SU-DHL-6 (cell line): ENCODE data around the gene TRAPPC2.

ENCODE experiments used
- H2AFZ ChIP-seq: fragments of 200-600 bp; sonication (generic); 2 replicates; pipeline ENCODE4 v1.6.1; 2014; ENCODE audit warnings: low read depth, mild to moderate bottlenecking, moderate library complexity, mixed read lengths, antibody characterized with exemption, low read length; ENCODE audit not compliant: severe bottlenecking
- H3F3A ChIP-seq: fragments of 200-600 bp; shearing (Covaris generic); 2 replicates; pipeline ENCODE4 v1.6.0; 2016; ENCODE audit warnings: antibody characterized with exemption, mild to moderate bottlenecking; ENCODE audit not compliant: insufficient read depth
- H3K27ac ChIP-seq: fragments of 200-600 bp; sonication (generic); 2 replicates; pipeline ENCODE4 v1.5.1; 2016; ENCODE audit warnings: low read depth, mild to moderate bottlenecking, low read length, moderate library complexity, mixed read lengths
- H3K27me3 ChIP-seq: fragments of 200-600 bp; sonication (generic), shearing (Covaris generic); 2 replicates; pipeline ENCODE4 v1.6.0; 2014; ENCODE audit warnings: mild to moderate bottlenecking, low read length
- H3K36me3 ChIP-seq: fragments of 200-600 bp; sonication (generic); 2 replicates; pipeline ENCODE4 v1.6.1; 2014; ENCODE audit warnings: mild to moderate bottlenecking, low read length, mixed read lengths
- H3K4me2 ChIP-seq: fragments of 300-600, 200-600 bp; shearing (Covaris generic), sonication (generic); 2 replicates; pipeline ENCODE4 v1.6.0; 2014; ENCODE audit warnings: low read length, low read depth, mild to moderate bottlenecking; ENCODE audit not compliant: poor library complexity, severe bottlenecking
- H3K4me3 ChIP-seq: fragments of 200-600 bp; sonication (generic); 2 replicates; pipeline ENCODE4 v1.5.1; 2014; ENCODE audit warnings: antibody characterized with exemption, low read length, mild to moderate bottlenecking, mixed read lengths; ENCODE audit not compliant: insufficient read depth, poor library complexity, severe bottlenecking
- H3K79me2 ChIP-seq: fragments of 200-600 bp; sonication (generic); 2 replicates; pipeline ENCODE4 v1.6.1; 2014; ENCODE audit warnings: mild to moderate bottlenecking, low read length, moderate library complexity; ENCODE audit not compliant: insufficient read depth
- H3K9ac ChIP-seq: fragments of 200-600 bp; sonication (generic); 2 replicates; pipeline ENCODE4 v1.7.0; 2014; ENCODE audit warnings: mild to moderate bottlenecking, low read length
- H3K9me2 ChIP-seq: fragments of 200-600 bp; sonication (generic); replicated peaks from 2 replicates; pipeline ENCODE4 v1.6.1; 2014; ENCODE audit warnings: low read length; ENCODE audit not compliant: insufficient read depth
- H3K9me3 ChIP-seq: fragments of 200-600 bp; sonication (generic); 2 replicates; pipeline ENCODE4 v1.6.1; 2014; ENCODE audit warnings: low read length, mixed read lengths; ENCODE audit not compliant: insufficient read depth
- H4K20me1 ChIP-seq: fragments of 200-600 bp; sonication (generic); 2 replicates; pipeline ENCODE4 v1.6.1; 2014; ENCODE audit warnings: low read depth, mild to moderate bottlenecking, antibody characterized with exemption, low read length, moderate library complexity, mixed read lengths
- CTCF ChIP-seq: fragments of 200-600 bp; sonication (generic); IDR thresholded peaks from one replicate; pipeline ENCODE4 v1.5.1; 2017; ENCODE audit warnings: antibody characterized with exemption, mild to moderate bottlenecking, low read length, moderate library complexity; ENCODE audit not compliant: insufficient read depth, poor library complexity, severe bottlenecking
- EZH2phosphoT487 ChIP-seq: fragments of 200-600 bp; sonication (generic), shearing (Covaris generic); conservative IDR thresholded peaks from 2 replicates; pipeline ENCODE4 v1.6.1; 2018; ENCODE audit warnings: mild to moderate bottlenecking, antibody characterized with exemption, low read length, moderate library complexity, mixed read lengths

TRAPPC2 gene

GRCh38 chrX:13770013-13770535, 35.7 kb upstream of the TRAPPC2 start:
- Histone ChIP-seq H3K4me2 (no peak overlapping the region), H3K79me2 (no peaks in the 10 kb centered on the region), H3K36me3 (no peaks in the 10 kb centered on the region; the same call in 1 of the 2 replicates), H3K9ac (no peak overlapping the region), H4K20me1 (no peaks in the 10 kb centered on the region), H3K27ac (no peak overlapping the region), H2AFZ (no peak overlapping the region), H3K4me3 (no peak overlapping the region), H3K27me3 (no peaks in the 10 kb centered on the region), H3K9me3 (no peaks in the 10 kb centered on the region), H3K9me2 (no peaks in the 10 kb centered on the region), H3F3A (no peaks in the 10 kb centered on the region)
- no peak for TF ChIP-seq EZH2phosphoT487
- TF ChIP-seq CTCF: no peak

- Histone ChIP-seq H3K36me3 (no peaks in the 10 kb centered on the region; the same call in 1 of the 2 replicates), H3K4me3 (no peak overlapping the region), H3K4me2 (no peak overlapping the region), H3K27ac (no peak overlapping the region), H4K20me1 (no peaks in the 10 kb centered on the region), H3K9me3 (no peaks in the 10 kb centered on the region), H3K9me2 (no peaks in the 10 kb centered on the region), H3K9ac (no peak overlapping the region), H3F3A (no peaks in the 10 kb centered on the region), H3K27me3 (no peaks in the 10 kb centered on the region), H3K79me2 (no peaks in the 10 kb centered on the region), H2AFZ (no peak overlapping the region)
- TF ChIP-seq CTCF (no peak), EZH2phosphoT487 (no peak)
Observed at GRCh38 chrX:13768939-13769338, 34.5 kb upstream of the TRAPPC2 start.

GRCh38 chrX:13764765-13765164, 30.3 kb upstream of the TRAPPC2 start:
- Histone ChIP-seq H3K27ac (no peak overlapping the region), H3K36me3 (peaks cover 5% of the 10 kb centered on the region; the same call in 1 of the 2 replicates), H3K27me3 (no peaks in the 10 kb centered on the region), H2AFZ (no peak overlapping the region), H3K9me3 (no peaks in the 10 kb centered on the region), H3K9ac (no peak overlapping the region), H3K79me2 (no peaks in the 10 kb centered on the region), H3F3A (no peaks in the 10 kb centered on the region), H3K9me2 (no peaks in the 10 kb centered on the region), H3K4me2 (no peak overlapping the region), H3K4me3 (no peak overlapping the region), H4K20me1 (no peaks in the 10 kb centered on the region)
- no peak for TF ChIP-seq CTCF
- no peak for TF ChIP-seq EZH2phosphoT487
